ENCODE measurements around the gene SDHB. TPM values are rescaled to one million over a fixed set of nuclear protein-coding genes. Genes with fewer than 3 reads are reported as not detected.

SDHB gene
- total and polyA plus RNA-seq, 2 of the 8 experiments (the other 6 are each of a cell fraction or from before 2014, with no cell fraction given), result 84.0 to 98.7 TPM

DNA sequence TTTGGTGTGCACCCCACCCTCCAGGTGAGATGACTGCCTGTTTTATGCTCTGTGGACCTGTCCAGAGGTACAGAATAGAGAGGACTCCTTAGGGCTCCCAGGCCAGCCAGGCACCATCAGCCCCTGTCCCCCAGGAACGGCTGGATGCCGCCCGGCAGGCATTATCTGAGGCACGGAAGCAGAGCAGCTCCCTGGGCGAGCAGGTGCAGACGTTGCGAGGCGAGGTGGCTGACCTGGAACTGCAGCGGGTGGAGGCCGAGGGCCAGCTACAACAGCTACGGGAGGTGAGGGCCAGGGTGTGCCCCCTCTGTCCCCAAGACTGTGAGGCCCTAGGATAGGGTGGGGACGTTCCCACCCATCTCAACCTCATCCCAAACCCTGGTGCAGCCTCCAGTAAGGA is 84.2 kb downstream of the SDHB start:
- Histone ChIP-seq H3K9me3 (ENCODE audit: insufficient read depth in 2 of 2, low read depth in 1 of 2, low read length in 1 of 2) (no peaks in the 10 kb centered on the region), H3K56ac (replicated peaks; ENCODE audit: insufficient read length, low read depth, low read length) (no peak overlapping the region), H3K27me3 (replicated peaks in 1 of 4; ENCODE audit: control insufficient read depth in 3 of 4, extremely low read depth in 1 of 4, insufficient read depth in 3 of 4, low read length in 3 of 4) (no peaks in the 10 kb centered on the region), H3K36me3 (ENCODE audit: control insufficient read depth in 2 of 4, insufficient read depth in 4 of 4, low read length in 3 of 4) (peaks cover 7 to 35% (median 21%) of the 10 kb centered on the region in 4 experiments; a peak in 7 of 8 replicates), H3K23me2 (ENCODE audit: low read depth, low read length) (peaks cover 3% of the 10 kb centered on the region; the same call in 1 of the 2 replicates), H4K20me1 (replicated peaks in 1 of 2; ENCODE audit: control insufficient read depth in 1 of 2, insufficient read depth in 2 of 2, low read length in 2 of 2) (peaks cover 8 to 14% of the 10 kb centered on the region in 2 experiments), H3K18ac (ENCODE audit: extremely low read depth, low read length) (no peak overlapping the region), H4K8ac (ENCODE audit: extremely low read depth, insufficient read depth, low read length) (no peak overlapping the region), H3K4ac (replicated peaks; ENCODE audit: insufficient read length, low read depth, low read length) (no peak overlapping the region), H2BK15ac (ENCODE audit: low read length) (no peak overlapping the region), H2AK5ac (ENCODE audit: low read depth, low read length) (no peak overlapping the region), H3K79me2 (ENCODE audit: control insufficient read depth in 1 of 2, insufficient read depth in 2 of 2, low read length in 2 of 2) (no peaks in the 10 kb centered on the region), H2BK20ac (ENCODE audit: low read length) (no peak overlapping the region), H3K9ac (replicated peaks in 1 of 4; ENCODE audit: extremely low read depth in 1 of 4, low read depth in 3 of 4, low read length in 3 of 4) (no peak overlapping the region), H3K27ac (ENCODE audit: low read depth, low read length) (no peak overlapping the region), H3K79me1 (ENCODE audit: low read depth, low read length) (no peaks in the 10 kb centered on the region), H4K5ac (ENCODE audit: insufficient read length, low read depth, low read length) (no peak overlapping the region), H2BK5ac (ENCODE audit: low read depth, low read length) (no peak overlapping the region), H3K4me2 (ENCODE audit: insufficient read depth in 1 of 2, low read depth in 2 of 2, low read length in 2 of 2) (no peak overlapping the region), H3K14ac (ENCODE audit: insufficient read length) (no peak overlapping the region), H2BK120ac (replicated peaks; ENCODE audit: low read depth, low read length) (no peak overlapping the region), H3K4me3 (ENCODE audit: extremely low read depth in 1 of 4, insufficient read depth in 2 of 4, low read depth in 3 of 4, low read length in 4 of 4) (no peak overlapping the region), H3K4me1 (replicated peaks in 1 of 4; ENCODE audit: control insufficient read depth in 3 of 4, insufficient read depth in 4 of 4, low read length in 3 of 4) (peaks cover 0 to 11% (median 8%) of the 10 kb centered on the region in 4 experiments; a peak in 6 of 7 replicates), H4K91ac (replicated peaks; ENCODE audit: insufficient read length, low read length) (no peak overlapping the region), H3K23ac (ENCODE audit: insufficient read length) (no peak overlapping the region), H2BK12ac (ENCODE audit: low read depth, low read length) (no peak overlapping the region), H2AFZ (ENCODE audit: low read length) (no peak overlapping the region)
- WGBS, 2 experiments (ENCODE audit: extremely low coverage in 1 of 2, insufficient coverage in 1 of 2, insufficient read length in 1 of 2, insufficient replicate concordance in 2 of 2, low coverage in 1 of 2, low lambda C conversion rate in 2 of 2, missing lambda C conversion rate in 1 of 2), result 95% methylated on average over 12 of the region's 12 CpGs; no CpG with 5 or more reads in 1 of the 2 experiments
- no peak for FAIRE-seq
- POLR2A ChIA-PET (ENCODE audit: partially characterized antibody), result interaction anchor here (0.7 to 9.5 kb wide), 6 partner anchors 8 to 45 kb away, joined by 3 to 92 read pairs (median 6); partner anchors contain the start of gene MFAP2
- CTCF ChIA-PET (ENCODE audit: partially characterized antibody), result interaction anchor here (0.8 to 14.3 kb wide), 5 partner anchors 8 to 76 kb away, joined by 4 to 267 read pairs (median 9); partner anchors contain the start of gene MFAP2
- DNase-seq (ENCODE audit: low read depth in 1 of 2, low spot score in 2 of 2), result no peak
- TF ChIP-seq NANOG (IDR thresholded peaks at IDR 0.05; ENCODE audit: insufficient read depth, low read depth, low read length, poor library complexity, severe bottlenecking) (no peak), SP1 (IDR thresholded peaks at IDR 0.05; ENCODE audit: low read depth, low read length) (no peak), TBP (IDR thresholded peaks at IDR 0.05; ENCODE audit: low read depth, low read length) (no peak), MAFK (IDR thresholded peaks at IDR 0.05; ENCODE audit: low read depth, low read length) (no peak), SUZ12 (IDR thresholded peaks at IDR 0.05; ENCODE audit: low read length) (no peak), SIN3A (conservative IDR thresholded peaks at IDR 0.05 in 1 of 2, IDR thresholded peaks at IDR 0.05 in 1 of 2; ENCODE audit: low read depth in 1 of 2, low read length in 2 of 2) (no peak), RXRA (IDR thresholded peaks at IDR 0.05; ENCODE audit: insufficient read depth, low read depth, low read length) (no peak), CHD1 (IDR thresholded peaks at IDR 0.05; ENCODE audit: low read depth, low read length) (no peak), ASH2L (IDR thresholded peaks at IDR 0.05; ENCODE audit: low read length) (no peak), YY1 (IDR thresholded peaks at IDR 0.05; ENCODE audit: low read depth, low read length) (no peak), BACH1 (IDR thresholded peaks at IDR 0.05; ENCODE audit: low read length) (no peak)
- TF ChIP-seq, protein P1, sequence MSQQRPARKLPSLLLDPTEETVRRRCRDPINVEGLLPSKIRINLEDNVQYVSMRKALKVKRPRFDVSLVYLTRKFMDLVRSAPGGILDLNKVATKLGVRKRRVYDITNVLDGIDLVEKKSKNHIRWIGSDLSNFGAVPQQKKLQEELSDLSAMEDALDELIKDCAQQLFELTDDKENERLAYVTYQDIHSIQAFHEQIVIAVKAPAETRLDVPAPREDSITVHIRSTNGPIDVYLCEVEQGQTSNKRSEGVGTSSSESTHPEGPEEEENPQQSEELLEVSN (IDR thresholded peaks at IDR 0.05), result no peak
- TF ChIP-seq, protein P2, sequence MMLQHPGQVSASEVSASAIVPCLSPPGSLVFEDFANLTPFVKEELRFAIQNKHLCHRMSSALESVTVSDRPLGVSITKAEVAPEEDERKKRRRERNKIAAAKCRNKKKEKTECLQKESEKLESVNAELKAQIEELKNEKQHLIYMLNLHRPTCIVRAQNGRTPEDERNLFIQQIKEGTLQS (IDR thresholded peaks at IDR 0.05; ENCODE audit: insufficient read depth, low read depth, low read length), result no peak
